ENCODE results near the gene POLR2J3. TPM values are rescaled to one million over a fixed set of nuclear protein-coding genes. Genes with fewer than 3 reads are reported as not detected.
"Not testable (repeated sequence)": the region's sequence is repeated elsewhere in the genome, so short reads cannot be mapped to it uniquely, and the experiment has no call there.

The POLR2J3 gene
- total RNA-seq, 1 experiment from 2014 or later: 14.0 TPM

DNA sequence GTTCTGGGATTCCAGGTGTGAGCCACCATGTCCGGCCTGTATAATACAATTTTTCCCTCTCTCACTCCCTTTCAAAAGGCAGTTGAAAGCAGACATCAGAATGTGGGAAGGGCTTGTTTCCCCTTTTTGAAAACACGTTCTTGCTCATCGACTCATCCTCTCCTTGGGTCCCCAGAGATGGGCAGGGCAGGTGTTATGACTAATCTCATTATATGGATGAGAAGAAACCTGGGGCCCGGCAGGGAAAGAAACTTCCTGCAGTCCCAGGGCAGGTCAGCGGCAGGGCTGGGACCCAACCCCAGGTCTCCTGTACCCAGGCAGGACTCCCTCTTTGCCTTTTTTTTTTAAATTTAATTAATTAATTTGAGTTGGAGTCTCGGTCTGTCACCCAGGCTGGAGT, 26.0 kb downstream of the POLR2J3 start:
- H3K4me3 ChIP-seq (replicated peaks in 1 of 2; ENCODE audit: low read depth in 1 of 2, low read length in 2 of 2); H3K9me3 ChIP-seq (ENCODE audit: control insufficient read depth in 1 of 2, insufficient read depth in 1 of 2, low read depth in 1 of 2, low read length in 2 of 2); H3K4me2 ChIP-seq (ENCODE audit: low read length); POLR2A ChIA-PET; CTCF ChIA-PET; H4K20me1 ChIP-seq (ENCODE audit: insufficient read depth); H3K9me2 ChIP-seq (ENCODE audit: insufficient read depth); intact Hi-C loops (cut with micrococcal nuclease); H3K27ac ChIP-seq (ENCODE audit: low read depth, low read length); H3K36me3 ChIP-seq (ENCODE audit: control insufficient read depth in 1 of 2, insufficient read depth in 2 of 2, low read length in 2 of 2); H2AFZ ChIP-seq (ENCODE audit: low read depth, low read length, poor library complexity, severe bottlenecking); BruUV-seq (replicated peaks); RAD21 ChIA-PET (ENCODE audit: low non-redundant PET in 1 of 2, low total read pairs in 2 of 2, uncharacterized antibody in 2 of 2, unreplicated experiment in 2 of 2); H3K9ac ChIP-seq (ENCODE audit: low read length); H3K79me2 ChIP-seq (ENCODE audit: insufficient read depth, low read length); H3K4me1 ChIP-seq (ENCODE audit: control insufficient read depth in 1 of 2, insufficient read depth in 2 of 2, low read length in 2 of 2); DNase-seq (ENCODE audit: low read depth, low spot score); H3K27me3 ChIP-seq (ENCODE audit: insufficient read depth, low read length): not testable (repeated sequence)
- peak; percentile 75 for ATAC-seq

DNA sequence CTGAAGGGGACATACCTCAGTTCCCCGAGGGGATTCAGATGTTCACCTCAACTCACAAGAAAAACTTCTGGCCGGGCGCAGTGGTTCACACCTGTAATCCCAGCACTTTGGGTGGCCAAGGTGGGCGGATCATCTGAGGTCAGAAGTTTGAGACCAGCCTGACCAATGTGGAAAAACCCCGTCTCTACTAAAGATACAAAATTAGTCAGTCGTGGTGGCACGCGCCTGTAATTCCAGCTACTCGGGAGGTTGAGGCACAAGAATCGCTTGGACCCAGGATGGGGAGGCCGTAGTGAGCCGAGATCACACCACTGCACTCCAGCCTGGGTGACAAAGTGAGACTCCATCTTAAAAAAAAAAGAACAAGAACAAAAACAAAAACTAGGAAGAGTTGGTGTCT, 27.1 kb downstream of the POLR2J3 start:
- not testable (repeated sequence) for BruUV-seq (replicated peaks); ATAC-seq

DNA sequence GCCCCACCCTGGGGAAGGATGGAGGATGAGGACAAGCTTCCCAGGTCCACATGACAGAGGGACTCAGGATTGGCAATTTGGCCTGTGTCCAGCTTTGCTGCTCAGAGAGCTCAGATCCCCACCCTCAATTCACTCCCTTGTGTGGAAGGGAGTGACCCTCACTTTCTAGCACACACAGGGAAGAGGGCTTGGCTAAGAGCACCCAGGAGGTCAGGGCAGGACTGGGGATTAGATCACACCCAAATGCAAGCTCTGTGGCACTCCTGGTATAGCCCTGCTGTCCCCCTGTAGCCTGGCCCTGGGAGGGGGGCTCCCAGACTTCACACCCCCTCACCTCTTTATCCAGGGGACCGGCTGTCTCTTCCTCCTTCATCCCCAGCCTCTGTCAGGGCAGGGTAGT, 28.0 kb downstream of the POLR2J3 start:
- H3K4me1 ChIP-seq (ENCODE audit: control insufficient read depth in 1 of 2, insufficient read depth in 2 of 2, low read length in 2 of 2); DNase-seq (ENCODE audit: low read depth, low spot score); CTCF ChIA-PET; BruUV-seq (replicated peaks); intact Hi-C loops (cut with micrococcal nuclease); H3K9me3 ChIP-seq (ENCODE audit: control insufficient read depth in 1 of 2, insufficient read depth in 1 of 2, low read depth in 1 of 2, low read length in 2 of 2); H3K4me3 ChIP-seq (replicated peaks in 1 of 2; ENCODE audit: low read depth in 1 of 2, low read length in 2 of 2); H3K4me2 ChIP-seq (ENCODE audit: low read length); H3K9ac ChIP-seq (ENCODE audit: low read length); H4K20me1 ChIP-seq (ENCODE audit: insufficient read depth); H3K36me3 ChIP-seq (ENCODE audit: control insufficient read depth in 1 of 2, insufficient read depth in 2 of 2, low read length in 2 of 2); ATAC-seq; H3K9me2 ChIP-seq (ENCODE audit: insufficient read depth); H2AFZ ChIP-seq (ENCODE audit: low read depth, low read length, poor library complexity, severe bottlenecking); POLR2A ChIA-PET; H3K79me2 ChIP-seq (ENCODE audit: insufficient read depth, low read length); H3K27me3 ChIP-seq (ENCODE audit: insufficient read depth, low read length); RAD21 ChIA-PET (ENCODE audit: low non-redundant PET in 1 of 2, low total read pairs in 2 of 2, uncharacterized antibody in 2 of 2, unreplicated experiment in 2 of 2); H3K27ac ChIP-seq (ENCODE audit: low read depth, low read length): not testable (repeated sequence)

More for the DNA sequence above, 27.1 kb downstream of the POLR2J3 start:
- POLR2A ChIA-PET; H3K36me3 ChIP-seq (ENCODE audit: control insufficient read depth in 1 of 2, insufficient read depth in 2 of 2, low read length in 2 of 2); CTCF ChIA-PET; H3K27me3 ChIP-seq (ENCODE audit: insufficient read depth, low read length); H3K4me3 ChIP-seq (replicated peaks in 1 of 2; ENCODE audit: low read depth in 1 of 2, low read length in 2 of 2); H3K9ac ChIP-seq (ENCODE audit: low read length); intact Hi-C loops (cut with micrococcal nuclease); H3K4me1 ChIP-seq (ENCODE audit: control insufficient read depth in 1 of 2, insufficient read depth in 2 of 2, low read length in 2 of 2); H3K79me2 ChIP-seq (ENCODE audit: insufficient read depth, low read length); DNase-seq (ENCODE audit: low read depth, low spot score); H3K4me2 ChIP-seq (ENCODE audit: low read length); H4K20me1 ChIP-seq (ENCODE audit: insufficient read depth); H2AFZ ChIP-seq (ENCODE audit: low read depth, low read length, poor library complexity, severe bottlenecking); H3K27ac ChIP-seq (ENCODE audit: low read depth, low read length); H3K9me2 ChIP-seq (ENCODE audit: insufficient read depth); RAD21 ChIA-PET (ENCODE audit: low non-redundant PET in 1 of 2, low total read pairs in 2 of 2, uncharacterized antibody in 2 of 2, unreplicated experiment in 2 of 2); H3K9me3 ChIP-seq (ENCODE audit: control insufficient read depth in 1 of 2, insufficient read depth in 1 of 2, low read depth in 1 of 2, low read length in 2 of 2): not testable (repeated sequence)

- POLR2A ChIA-PET; H3K4me3 ChIP-seq (replicated peaks in 1 of 2; ENCODE audit: low read depth in 1 of 2, low read length in 2 of 2); H3K9ac ChIP-seq (ENCODE audit: low read length); intact Hi-C loops (cut with micrococcal nuclease); CTCF ChIA-PET; H3K36me3 ChIP-seq (ENCODE audit: control insufficient read depth in 1 of 2, insufficient read depth in 2 of 2, low read length in 2 of 2); ATAC-seq; H3K79me2 ChIP-seq (ENCODE audit: insufficient read depth, low read length); H3K27ac ChIP-seq (ENCODE audit: low read depth, low read length); BruUV-seq (replicated peaks); RAD21 ChIA-PET (ENCODE audit: low non-redundant PET in 1 of 2, low total read pairs in 2 of 2, uncharacterized antibody in 2 of 2, unreplicated experiment in 2 of 2); H3K27me3 ChIP-seq (ENCODE audit: insufficient read depth, low read length); H4K20me1 ChIP-seq (ENCODE audit: insufficient read depth); H3K4me1 ChIP-seq (ENCODE audit: control insufficient read depth in 1 of 2, insufficient read depth in 2 of 2, low read length in 2 of 2); DNase-seq (ENCODE audit: low read depth, low spot score); H3K9me2 ChIP-seq (ENCODE audit: insufficient read depth); H3K9me3 ChIP-seq (ENCODE audit: control insufficient read depth in 1 of 2, insufficient read depth in 1 of 2, low read depth in 1 of 2, low read length in 2 of 2); H3K4me2 ChIP-seq (ENCODE audit: low read length); H2AFZ ChIP-seq (ENCODE audit: low read depth, low read length, poor library complexity, severe bottlenecking): not testable (repeated sequence)
Measured at GRCh38 chr7:102543596-102543995, 28.8 kb downstream of the POLR2J3 start, which contains the start of gene UPK3BL2. Gene UPK3BL2 (minus strand): TSS chr7:102543696. CDS start chr7:102543636, 60 bp downstream.

DNA sequence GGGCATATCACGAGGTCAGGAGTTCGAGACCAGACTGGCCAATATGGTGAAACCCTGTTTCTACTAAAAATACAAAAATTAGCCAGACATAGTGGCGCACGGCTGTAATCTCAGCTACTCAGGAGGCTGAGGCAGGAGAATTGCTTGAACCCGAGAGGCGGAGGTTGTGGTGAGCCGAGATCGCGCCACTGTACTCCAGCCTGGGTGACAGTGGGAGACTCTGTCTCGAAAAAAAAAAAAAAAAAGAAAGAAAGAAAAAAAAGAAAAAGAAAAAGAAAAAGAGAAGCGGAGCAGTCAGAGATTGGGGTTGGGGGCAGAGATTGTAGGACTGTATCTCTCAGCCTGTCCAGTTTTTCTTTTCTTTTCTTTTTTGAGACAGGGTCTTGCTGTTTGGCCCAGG, 29.6 kb downstream of the POLR2J3 start:
- H3K4me1 ChIP-seq (ENCODE audit: control insufficient read depth in 1 of 2, insufficient read depth in 2 of 2, low read length in 2 of 2); ATAC-seq; intact Hi-C loops (cut with micrococcal nuclease); H4K20me1 ChIP-seq (ENCODE audit: insufficient read depth); H3K9ac ChIP-seq (ENCODE audit: low read length); H3K9me2 ChIP-seq (ENCODE audit: insufficient read depth); H3K9me3 ChIP-seq (ENCODE audit: control insufficient read depth in 1 of 2, insufficient read depth in 1 of 2, low read depth in 1 of 2, low read length in 2 of 2); H3K4me2 ChIP-seq (ENCODE audit: low read length); H3K36me3 ChIP-seq (ENCODE audit: control insufficient read depth in 1 of 2, insufficient read depth in 2 of 2, low read length in 2 of 2); CTCF ChIA-PET; RAD21 ChIA-PET (ENCODE audit: low non-redundant PET in 1 of 2, low total read pairs in 2 of 2, uncharacterized antibody in 2 of 2, unreplicated experiment in 2 of 2); POLR2A ChIA-PET; H3K4me3 ChIP-seq (replicated peaks in 1 of 2; ENCODE audit: low read depth in 1 of 2, low read length in 2 of 2); BruUV-seq (replicated peaks); H3K27ac ChIP-seq (ENCODE audit: low read depth, low read length); H3K79me2 ChIP-seq (ENCODE audit: insufficient read depth, low read length); H3K27me3 ChIP-seq (ENCODE audit: insufficient read depth, low read length); DNase-seq (ENCODE audit: low read depth, low spot score); H2AFZ ChIP-seq (ENCODE audit: low read depth, low read length, poor library complexity, severe bottlenecking): not testable (repeated sequence)
